Lower leg skin (tissue), 4 donors: ENCODE data around the gene TFE3. TPM values are rescaled to one million over a fixed set of nuclear protein-coding genes. Genes with fewer than 3 reads are reported as not detected.
A peak's percentile ranks its signal among the peaks of the same experiment; 100 is the strongest.

ENCODE experiments used
- DNase-seq, 2 donors: peaks; one replicate each; pipeline ENCODE4 v3.0.0-alpha.2; 2019; ENCODE audit warnings: low spot score in 2 of 2
- H3K4me3 ChIP-seq: fragments of 200-600 bp; sonication (generic); 2 replicates; pipeline ENCODE4 v1.5.1; 2017; ENCODE audit warnings: mild to moderate bottlenecking, low read depth; ENCODE audit not compliant: poor library complexity, severe bottlenecking
- CTCF ChIP-seq, 3 donors: fragments of 450-650 bp; IDR thresholded peaks; one replicate each; pipeline ENCODE4 v1.5.1; 2016; ENCODE audit warnings: antibody characterized with exemption in 3 of 3, mild to moderate bottlenecking in 3 of 3, moderate library complexity in 2 of 3
- POLR2A ChIP-seq, 2 donors: fragments of 450-650 bp; IDR thresholded peaks; one replicate each; pipeline ENCODE4 v1.6.1; 2016 to 2017; ENCODE audit warnings: antibody characterized with exemption in 2 of 2, mild to moderate bottlenecking in 1 of 2, moderate library complexity in 1 of 2
- WGBS, 2 donors: methylation state at CpG; one replicate each; pipeline ENCODE4 v1.1.5; 2018; 5-methylcytosine and 5-hydroxymethylcytosine counted together
- intact Hi-C: fragments of 100-400 bp; cut with DNase I; formaldehyde crosslinking; loops from one replicate; pipeline ENCODE4 v1.15.0; 2023; ENCODE audit warnings: low total_unique reads
- total RNA-seq, 4 donors: library from RNA; depleted of rRNA; stranded (reverse); fragments of >200 nt; gene quantifications; one replicate each; pipeline ENCODE4 v1.1.0, GENCODE V29; 2016

Gene TFE3
- total RNA-seq, 4 donors from 2014 or later: 37.1 to 55.9 (median 53.6) TPM

DNA sequence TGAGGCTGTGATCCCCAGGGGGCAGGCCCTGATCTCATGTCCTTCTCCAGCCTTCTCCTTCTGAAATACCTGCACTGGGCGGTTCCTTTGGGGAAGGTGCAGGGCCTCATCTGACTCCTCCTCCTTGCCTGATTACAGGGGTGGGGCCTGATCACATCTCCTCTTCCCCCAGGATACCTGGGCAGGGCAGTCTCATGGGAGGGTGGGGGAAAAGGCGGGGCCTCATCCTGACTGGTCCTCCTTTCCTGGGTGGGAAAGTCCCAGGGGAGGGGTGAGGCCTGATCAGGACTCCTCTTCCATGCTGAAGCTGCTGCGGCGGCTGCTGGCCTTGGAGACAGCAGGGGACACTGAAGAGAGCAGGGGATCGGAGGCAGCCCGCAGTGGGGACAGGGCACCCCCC lies 13.3 kb downstream of the TFE3 start:
- TF ChIP-seq POLR2A (IDR thresholded peaks at IDR 0.05): no peak
- TF ChIP-seq CTCF (IDR thresholded peaks at IDR 0.05): no peak
- WGBS, 2 donors: 57% methylated on average over 6 of the region's 6 CpGs; no CpG with 5 or more reads in 1 of the 2 donors
- intact Hi-C loops: no loop called here
- H3K4me3 ChIP-seq: no peak overlapping the region
- no peak for DNase-seq

- no peak for DNase-seq
- WGBS, 2 donors: 87 to 88% methylated on average over 7 of the region's 7 CpGs
- intact Hi-C loops: no loop called here
- H3K4me3 ChIP-seq: no peak overlapping the region
- TF ChIP-seq CTCF (IDR thresholded peaks at IDR 0.05) (no peak), POLR2A (IDR thresholded peaks at IDR 0.05) (no peak)
These were observed 23.4 kb downstream of the TFE3 start for GRCh38 chrX:49019599-49020249.

DNA sequence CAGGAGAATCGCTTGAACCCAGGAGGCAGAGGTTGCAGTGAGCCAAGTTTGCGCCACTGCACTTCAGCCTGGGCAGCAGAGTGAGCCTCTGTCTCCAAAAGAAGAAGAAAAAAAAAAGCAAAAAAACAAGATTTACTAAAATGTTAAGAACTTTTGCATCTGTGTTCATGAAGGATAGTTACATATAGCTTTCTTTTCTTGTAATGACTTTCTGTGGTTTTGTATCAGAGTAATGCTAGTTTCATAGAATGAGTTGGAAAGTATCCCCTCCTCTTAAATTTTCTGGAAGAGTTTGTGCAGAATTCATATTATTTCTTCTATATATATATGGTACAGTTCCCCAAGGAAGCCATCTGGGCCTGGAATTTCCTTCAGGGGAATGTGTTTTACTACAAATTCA lies 24.1 kb downstream of the TFE3 start:
- no peak for TF ChIP-seq POLR2A (IDR thresholded peaks at IDR 0.05)
- no peak for TF ChIP-seq CTCF (IDR thresholded peaks at IDR 0.05)
- intact Hi-C loops: no loop called here
- 84 to 100% methylated on average over 2 of the region's 2 CpGs for WGBS, 2 donors
- no peak for DNase-seq
- no peak overlapping the region for H3K4me3 ChIP-seq

DNA sequence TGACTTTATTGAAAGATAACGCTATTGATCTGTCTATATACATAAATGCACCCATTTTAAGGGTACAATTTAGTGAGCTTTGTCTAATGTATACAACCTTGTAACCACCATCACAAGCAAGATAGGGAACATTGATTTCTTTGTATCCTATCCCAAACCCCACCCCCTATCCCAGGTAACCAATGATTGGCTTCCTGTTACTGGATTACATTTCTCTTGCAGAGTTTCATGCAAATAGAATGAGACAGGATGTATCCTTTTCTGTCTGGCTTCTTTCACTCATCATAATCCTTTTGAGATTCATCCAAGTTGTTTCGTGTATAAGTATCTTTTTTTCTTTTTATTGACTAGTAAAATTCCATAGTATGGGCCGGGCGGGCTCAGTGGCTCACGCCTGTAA lies 39.5 kb downstream of the TFE3 start:
- H3K4me3 ChIP-seq: no peak overlapping the region
- intact Hi-C loops: no loop called here
- no peak for DNase-seq
- WGBS, 2 donors: 73% methylated on average over 5 of the region's 5 CpGs
- TF ChIP-seq CTCF (IDR thresholded peaks at IDR 0.05): no peak
- no peak for TF ChIP-seq POLR2A (IDR thresholded peaks at IDR 0.05)

GRCh38 chrX:49002091-49002935 lies 40.8 kb downstream of the TFE3 start, which contains the start of gene GRIPAP1:
Gene GRIPAP1 (minus strand): TSS chrX:49002264. CDS start chrX:49002229, 35 bp downstream.
- TF ChIP-seq CTCF (IDR thresholded peaks at IDR 0.05): no peak
- TF ChIP-seq POLR2A (IDR thresholded peaks at IDR 0.05): no peak
- H3K4me3 ChIP-seq: peak within 1 kb of the TSS; percentile 52
- intact Hi-C loops: no loop called here
- peak; percentile 56 to 90 for DNase-seq
- WGBS, 2 donors: 1 to 34% methylated on average over 27 to 38 of the region's 38 CpGs
